GM20431 (cell line): ENCODE measurements around the gene CHST2.
"Not testable (repeated sequence)": the region's sequence is repeated elsewhere in the genome, so short reads cannot be mapped to it uniquely, and the experiment has no call there.

Source experiments
- in situ Hi-C: fragments of 300-500 bp; cut with MseI, MboI; formaldehyde crosslinking; loops from one replicate; pipeline ENCODE4 v1.15.0; 2020; ENCODE audit warnings: low sequenced_read_pairs; ENCODE audit not compliant: unreplicated experiment

Gene CHST2

GRCh38 chr3:143163562-143164100 lies 44.1 kb downstream of the CHST2 start:
- in situ Hi-C loops = no loop called here

GRCh38 chr3:143165211-143165610 lies 45.6 kb downstream of the CHST2 start:
- in situ Hi-C loops = no loop called here

DNA sequence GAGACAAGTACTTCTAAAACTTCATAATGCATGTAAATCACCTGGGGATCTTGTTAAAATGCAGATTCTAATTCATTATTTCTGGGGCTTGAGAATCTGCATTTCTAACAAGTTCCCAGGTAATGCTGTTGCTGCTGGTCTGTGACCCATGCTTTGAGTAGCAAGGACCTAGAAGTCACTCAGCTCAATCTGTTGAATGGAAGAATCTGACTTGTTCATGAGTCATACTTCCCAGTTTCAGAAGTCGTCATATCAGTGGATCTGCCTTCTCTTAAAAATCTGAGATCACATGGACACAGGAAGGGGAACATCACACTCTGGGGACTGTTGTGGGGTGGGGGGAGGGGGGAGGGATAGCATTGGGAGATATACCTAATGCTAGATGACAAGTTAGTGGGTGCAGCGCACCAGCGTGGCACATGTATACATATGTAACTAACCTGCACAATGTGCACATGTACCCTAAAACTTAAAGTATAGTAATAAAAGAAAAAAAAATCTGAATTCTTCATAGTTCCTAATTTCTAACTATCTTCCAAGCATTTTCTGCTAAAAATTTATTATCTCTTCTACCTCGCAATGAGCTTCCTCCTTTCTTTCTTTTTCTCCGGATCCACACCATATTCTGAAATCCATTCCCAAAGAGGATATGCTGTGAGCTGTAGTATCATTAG lies 46.2 kb downstream of the CHST2 start:
- in situ Hi-C loops = not testable (repeated sequence)

GRCh38 chr3:143166376-143166775 lies 46.8 kb downstream of the CHST2 start:
- in situ Hi-C loops = no loop called here

- in situ Hi-C loops = no loop called here
These were observed 48.6 kb downstream of the CHST2 start for GRCh38 chr3:143167969-143168854.

GRCh38 chr3:143168855-143169192 lies 49.3 kb downstream of the CHST2 start:
- in situ Hi-C loops = no loop called here

- in situ Hi-C loops = no loop called here
These were observed 50.5 kb downstream of the CHST2 start for GRCh38 chr3:143170074-143170473.

- in situ Hi-C loops = no loop called here
These were observed 51.1 kb downstream of the CHST2 start for GRCh38 chr3:143170676-143171075.

- in situ Hi-C loops = no loop called here
These were observed 51.8 kb downstream of the CHST2 start for GRCh38 chr3:143171141-143171980.

- in situ Hi-C loops = no loop called here
These were observed 52.7 kb downstream of the CHST2 start for GRCh38 chr3:143172062-143172794.

DNA sequence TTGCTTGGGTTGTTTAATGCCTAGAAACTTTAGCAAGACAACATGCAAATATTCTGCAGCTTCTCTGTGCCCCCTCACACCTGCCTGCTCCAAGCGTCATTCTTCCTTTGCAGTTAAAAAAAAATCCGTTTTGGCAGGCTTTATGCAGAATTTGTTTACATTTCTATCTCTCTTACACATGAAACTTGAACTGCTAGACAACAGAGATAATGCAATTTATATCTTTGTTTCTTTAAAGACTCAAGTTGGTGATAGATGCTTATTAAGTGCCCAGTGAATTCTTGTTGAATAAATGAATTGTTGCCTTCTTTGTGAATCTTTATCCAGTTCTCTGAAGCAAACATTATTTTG lies 53.2 kb downstream of the CHST2 start:
- in situ Hi-C loops = no loop called here

GRCh38 chr3:143173242-143173641 lies 53.7 kb downstream of the CHST2 start:
- in situ Hi-C loops = no loop called here
